CD4-positive, CD25-positive, alpha-beta regulatory T cell (primary cell): Measurements from ENCODE around the gene IFIT2. TPM values are rescaled to one million over a fixed set of nuclear protein-coding genes. Genes with fewer than 3 reads are reported as not detected.
"Not testable (repeated sequence)": the region's sequence is repeated elsewhere in the genome, so short reads cannot be mapped to it uniquely, and the experiment has no call there.

Experiments used
- ATAC-seq, 2 donors: fragments of 150-1000 bp; cut with Tn5 transposase; one replicate each; pipeline ENCODE4 v1.10.0; 2021; ENCODE audit warnings: low read depth in 2 of 2, moderate number of reproducible peaks in 2 of 2, moderate library complexity in 1 of 2
- DNase-seq, 3 donors: peaks; one replicate each; pipeline versions ENCODE4 v3.0.0 to v3.0.0-alpha.2; 2012 to 2022; ENCODE audit warnings: mixed read lengths in 1 of 3
- H3K27ac ChIP-seq: one replicate; pipeline ENCODE4 v1.7.0; 2013; ENCODE audit warnings: mild to moderate bottlenecking, low read length; ENCODE audit not compliant: insufficient read depth, poor library complexity, severe bottlenecking
- H3K27me3 ChIP-seq: one replicate; pipeline ENCODE4 v1.7.0; 2013; ENCODE audit warnings: low read length; ENCODE audit not compliant: control insufficient read depth, insufficient read depth
- H3K36me3 ChIP-seq: one replicate; pipeline ENCODE4 v1.7.0; 2013; ENCODE audit warnings: mild to moderate bottlenecking, low read length, moderate library complexity; ENCODE audit not compliant: control insufficient read depth, insufficient read depth
- H3K4me1 ChIP-seq: 2 replicates; pipeline ENCODE4 v1.7.0; 2013; ENCODE audit warnings: mild to moderate bottlenecking, low read length; ENCODE audit not compliant: insufficient read depth, control insufficient read depth, poor library complexity, severe bottlenecking
- H3K4me3 ChIP-seq: one replicate; pipeline ENCODE4 v1.7.0; 2013; ENCODE audit warnings: low read depth, mild to moderate bottlenecking, low read length, moderate library complexity
- H3K9me3 ChIP-seq, 2 experiments: 1 replicate in 1 of 2; 2 replicates in 1 of 2; pipeline ENCODE4 v1.7.0; 2013; ENCODE audit warnings: low read length in 2 of 2, mild to moderate bottlenecking in 1 of 2, moderate library complexity in 1 of 2; ENCODE audit not compliant: control insufficient read depth in 2 of 2
- H3K27ac Mint-ChIP-seq, 3 donors: one replicate each; pipeline ENCODE4 v1.8.0; 2020 to 2022; ENCODE audit warnings: mild to moderate bottlenecking in 3 of 3, mixed read lengths in 3 of 3, moderate library complexity in 2 of 3
- H3K27me3 Mint-ChIP-seq: one replicate; pipeline ENCODE4 v1.8.0; 2022; ENCODE audit warnings: mild to moderate bottlenecking, mixed read lengths
- H3K36me3 Mint-ChIP-seq: one replicate; pipeline ENCODE4 v1.8.0; 2020; ENCODE audit warnings: mixed read lengths
- H3K4me1 Mint-ChIP-seq, 4 donors: one replicate each; pipeline ENCODE4 v1.8.0; 2020 to 2022; ENCODE audit warnings: mixed read lengths in 4 of 4, mild to moderate bottlenecking in 1 of 4
- H3K4me3 Mint-ChIP-seq, 4 donors: one replicate each; pipeline ENCODE4 v1.8.0; 2020 to 2022; ENCODE audit warnings: mild to moderate bottlenecking in 4 of 4, mixed read lengths in 4 of 4, moderate library complexity in 3 of 4
- H3K9me3 Mint-ChIP-seq, 7 donors: one replicate each; pipeline ENCODE4 v1.8.0; 2020 to 2022; ENCODE audit warnings: mixed read lengths in 7 of 7, mild to moderate bottlenecking in 3 of 7, moderate library complexity in 2 of 7
- polyA plus RNA-seq, 4 donors: library from polyadenylated mRNA; unstranded; fragments of 300-500 nt; fragmentation: Illumina TruSeq; gene quantifications; one replicate each; pipeline ENCODE4 v1.2.3, GENCODE V29; 2021
- total RNA-seq: library from RNA; stranded (reverse); gene quantifications from one replicate; pipeline ENCODE4 v1.2.3, GENCODE V29; 2022

IFIT2 gene
- total and polyA plus RNA-seq, 5 donors from 2014 or later = 3.6 to 10.0 (median 4.7) TPM

DNA sequence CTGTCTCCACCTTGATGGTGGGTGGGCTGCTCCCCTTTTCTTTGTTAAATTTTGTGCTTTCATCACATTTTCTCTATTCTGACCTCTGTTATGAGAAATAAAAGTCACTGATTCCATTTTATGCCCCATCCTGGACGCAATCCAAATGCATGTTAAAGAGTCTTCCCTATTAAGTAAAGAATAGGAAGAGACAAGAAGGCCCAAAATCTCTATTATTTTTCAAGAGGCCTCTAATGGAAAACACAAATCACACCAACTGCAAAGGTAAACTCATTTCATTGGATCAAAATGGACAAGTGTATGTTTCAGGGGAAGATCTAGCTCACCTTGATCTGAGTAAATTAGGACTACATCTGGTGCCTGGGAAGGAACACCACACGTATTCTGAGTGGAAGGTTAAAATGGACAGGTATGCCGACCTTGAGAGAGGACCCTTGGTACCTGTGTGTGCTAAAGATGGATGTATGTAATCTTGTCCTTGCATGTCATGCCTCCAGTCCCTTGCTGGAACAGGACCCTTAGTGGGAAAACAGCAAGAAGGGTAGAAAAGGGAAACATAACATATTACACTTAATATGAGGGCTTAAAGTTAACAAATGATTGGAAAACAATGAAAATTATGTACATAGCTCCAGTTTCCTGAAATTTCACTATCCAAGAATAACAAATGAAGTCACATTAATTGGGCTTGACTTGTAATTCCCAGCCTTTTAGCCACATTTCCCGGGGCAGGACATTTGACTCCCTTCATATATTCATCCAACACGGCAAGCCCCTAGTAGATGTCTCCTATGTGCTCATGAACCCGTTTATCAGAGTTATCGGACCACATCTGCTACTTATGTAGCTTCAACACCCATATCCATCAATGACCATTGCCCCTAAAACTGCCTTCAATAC, 7.6 kb downstream of the IFIT2 start:
- Histone ChIP-seq H3K36me3 (peaks cover 25% of the 10 kb centered on the region), H3K9me3 (peaks cover 0 to 2% of the 10 kb centered on the region in 2 experiments), H3K27ac (no peak overlapping the region), H3K27me3 (no peaks in the 10 kb centered on the region), H3K4me1 (no peaks in the 10 kb centered on the region), H3K4me3 (no peak overlapping the region)
- no peak overlapping the region for H3K4me3 Mint-ChIP-seq
- H3K36me3 Mint-ChIP-seq = peaks cover 37% of the 10 kb centered on the region
- no peak for DNase-seq
- H3K27me3 Mint-ChIP-seq = peaks cover 5% of the 10 kb centered on the region
- ATAC-seq = no peak
- peaks cover 0 to 19% (median 3%) of the 10 kb centered on the region in 4 donors for H3K4me1 Mint-ChIP-seq
- no peak overlapping the region for H3K27ac Mint-ChIP-seq
- peaks cover 0 to 4% (median 2%) of the 10 kb centered on the region in 7 donors for H3K9me3 Mint-ChIP-seq

- Histone ChIP-seq H3K9me3 (peaks cover 0 to 2% of the 10 kb centered on the region in 2 experiments), H3K4me3 (no peak overlapping the region), H3K4me1 (no peaks in the 10 kb centered on the region), H3K36me3 (peaks cover 25% of the 10 kb centered on the region), H3K27me3 (no peaks in the 10 kb centered on the region), H3K27ac (no peak overlapping the region)
- peak in 1 of 2 donors; percentile 24 for ATAC-seq
- peaks cover 33% of the 10 kb centered on the region for H3K36me3 Mint-ChIP-seq
- H3K9me3 Mint-ChIP-seq = peaks cover 0 to 4% (median 2%) of the 10 kb centered on the region in 7 donors
- DNase-seq = no peak
- H3K4me3 Mint-ChIP-seq = no peak overlapping the region
- no peak overlapping the region for H3K27ac Mint-ChIP-seq
- peaks cover 4% of the 10 kb centered on the region for H3K27me3 Mint-ChIP-seq
- H3K4me1 Mint-ChIP-seq = peaks cover 0 to 15% (median 0%) of the 10 kb centered on the region in 4 donors
Measured at GRCh38 chr10:89310056-89310893, 8.4 kb downstream of the IFIT2 start.

DNA sequence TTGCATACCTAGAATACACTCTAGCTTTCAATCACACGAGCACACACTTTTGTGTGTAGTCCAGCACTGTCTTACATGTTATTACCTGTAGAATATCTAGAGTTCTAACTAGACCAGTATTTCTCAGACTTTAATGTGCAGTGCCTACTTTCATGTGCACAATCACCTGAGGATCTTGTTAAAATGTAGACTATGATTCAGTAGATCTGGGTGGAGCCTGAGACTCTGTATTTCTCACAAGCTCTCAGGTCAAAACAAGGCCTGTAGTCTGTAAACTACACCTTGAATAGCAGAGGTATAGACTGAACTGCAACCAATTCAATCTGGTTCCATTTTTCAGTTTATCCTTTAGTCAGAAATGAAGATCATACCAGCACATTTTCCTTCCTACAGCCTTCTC, 11.1 kb downstream of the IFIT2 start:
- Histone ChIP-seq H3K4me3 (no peak overlapping the region), H3K4me1 (no peaks in the 10 kb centered on the region), H3K36me3 (peaks cover 7% of the 10 kb centered on the region), H3K27me3 (no peaks in the 10 kb centered on the region), H3K9me3 (peaks cover 0 to 2% of the 10 kb centered on the region in 2 experiments), H3K27ac (no peak overlapping the region)
- H3K9me3 Mint-ChIP-seq = peaks cover 0 to 9% (median 3%) of the 10 kb centered on the region in 7 donors
- DNase-seq = no peak
- no peak for ATAC-seq
- H3K4me3 Mint-ChIP-seq = no peak overlapping the region
- H3K27ac Mint-ChIP-seq = no peak overlapping the region
- H3K36me3 Mint-ChIP-seq = peaks cover 9% of the 10 kb centered on the region
- peaks cover 0 to 6% (median 2%) of the 10 kb centered on the region in 4 donors for H3K4me1 Mint-ChIP-seq
- peaks cover 13% of the 10 kb centered on the region for H3K27me3 Mint-ChIP-seq

DNA sequence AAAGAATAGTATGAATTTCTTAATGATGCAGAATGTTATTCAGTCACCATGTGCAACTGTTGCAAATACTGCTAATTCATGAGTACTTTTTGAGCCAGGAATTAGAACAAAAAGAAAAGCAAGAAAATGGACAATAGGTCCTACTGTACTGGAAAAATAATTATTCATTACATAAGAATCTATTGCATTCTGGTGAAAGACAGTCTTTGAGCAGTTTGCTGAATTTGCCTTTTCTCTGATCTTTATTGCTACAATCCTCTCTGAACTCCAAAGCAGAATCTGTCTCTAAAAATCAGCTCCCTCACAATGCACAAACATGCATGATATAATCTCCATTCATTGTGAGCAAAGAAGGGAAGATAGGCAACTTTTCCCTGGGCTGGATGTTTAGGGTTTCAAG, 12.8 kb downstream of the IFIT2 start:
- H3K9me3 ChIP-seq = no peaks in the 10 kb centered on the region
- no peak for DNase-seq
- no peak overlapping the region for H3K27ac Mint-ChIP-seq
- peaks cover 19% of the 10 kb centered on the region for H3K27me3 Mint-ChIP-seq
- H3K4me1 ChIP-seq = no peaks in the 10 kb centered on the region
- peaks cover 0 to 9% (median 3%) of the 10 kb centered on the region in 7 donors for H3K9me3 Mint-ChIP-seq
- peaks cover 0 to 6% (median under 1%) of the 10 kb centered on the region in 4 donors for H3K4me1 Mint-ChIP-seq
- no peak overlapping the region for H3K4me3 ChIP-seq
- ATAC-seq = no peak
- no peaks in the 10 kb centered on the region for H3K36me3 Mint-ChIP-seq
- H3K27ac ChIP-seq = no peak overlapping the region
- H3K27me3 ChIP-seq = no peaks in the 10 kb centered on the region
- H3K36me3 ChIP-seq = no peaks in the 10 kb centered on the region
- no peak overlapping the region for H3K4me3 Mint-ChIP-seq

- not testable (repeated sequence) for H3K9me3 ChIP-seq, H3K4me3 Mint-ChIP-seq, H3K36me3 ChIP-seq, H3K27ac ChIP-seq, DNase-seq, H3K27ac Mint-ChIP-seq, ATAC-seq, H3K4me1 ChIP-seq, H3K4me3 ChIP-seq, H3K4me1 Mint-ChIP-seq, H3K36me3 Mint-ChIP-seq, H3K27me3 ChIP-seq
- Mint-ChIP-seq H3K9me3 (peaks cover 0 to 13% (median 2%) of the 10 kb centered on the region in 7 donors), H3K27me3 (peaks cover 19% of the 10 kb centered on the region)
Measured at GRCh38 chr10:89318047-89318446, 16.2 kb downstream of the IFIT2 start.

GRCh38 chr10:89325081-89325480, 23.2 kb downstream of the IFIT2 start:
- not testable (repeated sequence) for H3K27me3 Mint-ChIP-seq, ATAC-seq, H3K9me3 ChIP-seq, H3K36me3 ChIP-seq, H3K36me3 Mint-ChIP-seq, H3K9me3 Mint-ChIP-seq, H3K27ac ChIP-seq, DNase-seq, H3K4me3 ChIP-seq, H3K27me3 ChIP-seq
- Mint-ChIP-seq H3K27ac (peak overlapping the region in 1 of 3 donors; percentile 0), H3K4me3 (peak overlapping the region in 2 of 4 donors; percentile 6 to 22), H3K4me1 (peaks cover 10 to 30% (median 23%) of the 10 kb centered on the region in 4 donors)
- H3K4me1 ChIP-seq = peaks cover 19% of the 10 kb centered on the region

DNA sequence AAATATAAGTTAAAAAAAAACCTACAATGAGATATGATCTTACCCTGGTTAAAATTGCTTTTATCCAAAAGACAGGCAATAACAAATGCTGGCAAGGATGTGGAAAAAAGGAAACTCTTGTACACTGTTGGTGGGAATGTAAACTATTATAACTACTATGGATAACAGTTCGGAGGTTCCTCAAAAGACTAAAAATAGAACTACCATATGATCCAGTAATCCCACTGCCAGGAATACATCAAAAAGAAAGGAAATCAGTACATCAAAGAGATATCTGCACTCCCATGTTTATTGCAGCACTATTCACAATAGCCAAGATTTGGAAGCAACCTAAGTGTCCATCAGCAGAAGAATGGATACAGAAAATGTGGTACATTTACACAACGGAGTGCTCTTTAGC, 24.0 kb downstream of the IFIT2 start:
- H3K36me3 ChIP-seq, H3K9me3 ChIP-seq, DNase-seq, ATAC-seq, H3K27ac ChIP-seq, H3K36me3 Mint-ChIP-seq, H3K4me3 ChIP-seq, H3K9me3 Mint-ChIP-seq, H3K27me3 Mint-ChIP-seq, H3K27me3 ChIP-seq: not testable (repeated sequence)
- Mint-ChIP-seq H3K4me1 (peaks cover 16 to 38% (median 27%) of the 10 kb centered on the region in 4 donors), H3K4me3 (peak overlapping the region in 2 of 4 donors; percentile 29 to 75), H3K27ac (peak overlapping the region in 1 of 3 donors; percentile 44)
- peaks cover 24% of the 10 kb centered on the region for H3K4me1 ChIP-seq
